Fibroblast of mammary gland (primary cell): Measurements from ENCODE around the gene ATP6V1E1.

Experiments
- DNase-seq: peaks from one replicate; pipeline ENCODE4 v3.0.0-alpha.2; 2010; ENCODE audit warnings: low read depth
- H3K4me3 ChIP-seq: 2 replicates; pipeline ENCODE4 v1.5.1; 2011; ENCODE audit warnings: low read depth, mild to moderate bottlenecking, low read length, moderate library complexity; ENCODE audit not compliant: control insufficient read depth
- CTCF ChIP-seq: conservative IDR thresholded peaks from 2 replicates; pipeline ENCODE4 v1.5.1; 2011; ENCODE audit warnings: low read depth, low read length, inconsistent platforms; ENCODE audit not compliant: control insufficient read depth, insufficient read depth

Gene ATP6V1E1

GRCh38 chr22:17613280-17613679 lies 15.3 kb downstream of the ATP6V1E1 start:
- no peak overlapping the region for H3K4me3 ChIP-seq
- no peak for TF ChIP-seq CTCF
- no peak for DNase-seq

GRCh38 chr22:17612057-17612456 lies 16.5 kb downstream of the ATP6V1E1 start:
- no peak for TF ChIP-seq CTCF
- DNase-seq = no peak
- no peak overlapping the region for H3K4me3 ChIP-seq

- no peak for DNase-seq
- H3K4me3 ChIP-seq = no peak overlapping the region
- TF ChIP-seq CTCF = no peak
Observed at GRCh38 chr22:17607891-17608521, 20.5 kb downstream of the ATP6V1E1 start.

GRCh38 chr22:17606496-17606895 lies 22.1 kb downstream of the ATP6V1E1 start:
- TF ChIP-seq CTCF = no peak
- no peak for DNase-seq
- H3K4me3 ChIP-seq = no peak overlapping the region

- H3K4me3 ChIP-seq = no peak overlapping the region
- DNase-seq = no peak
- TF ChIP-seq CTCF = no peak
Observed at GRCh38 chr22:17603668-17604067, 24.9 kb downstream of the ATP6V1E1 start.

GRCh38 chr22:17601031-17601430 lies 27.5 kb downstream of the ATP6V1E1 start:
- DNase-seq = no peak
- no peak for TF ChIP-seq CTCF

GRCh38 chr22:17598318-17598717 lies 30.2 kb downstream of the ATP6V1E1 start:
- no peak overlapping the region for H3K4me3 ChIP-seq
- no peak for DNase-seq
- no peak for TF ChIP-seq CTCF

More at GRCh38 chr22:17601031-17601430, 27.5 kb downstream of the ATP6V1E1 start:
- no peak overlapping the region for H3K4me3 ChIP-seq
